CD4-positive, alpha-beta T cell treated with Interleukin-10 for 1 hour (primary cell): ENCODE measurements around the gene DHFR.

Experiments used
- DNase-seq: peaks from one replicate; pipeline ENCODE4 v3.0.0-alpha.2; 2020

The DHFR gene

GRCh38 chr5:80653502-80653901 is 1.3 kb downstream of the DHFR start:
- DNase-seq, result no peak

GRCh38 chr5:80646926-80647325 is 7.9 kb downstream of the DHFR start:
- no peak for DNase-seq

- DNase-seq, result no peak
Measured at GRCh38 chr5:80644900-80645299, 9.9 kb downstream of the DHFR start.

- DNase-seq, result no peak
Measured at GRCh38 chr5:80641353-80641752, 13.4 kb downstream of the DHFR start.

GRCh38 chr5:80634193-80634592 is 20.6 kb downstream of the DHFR start:
- no peak for DNase-seq

GRCh38 chr5:80632700-80633099 is 22.1 kb downstream of the DHFR start:
- DNase-seq, result no peak

- no peak for DNase-seq
Measured at GRCh38 chr5:80631278-80632259, 23.2 kb downstream of the DHFR start.

- DNase-seq, result no peak
Measured at GRCh38 chr5:80629281-80629680, 25.5 kb downstream of the DHFR start.

- no peak for DNase-seq
Measured at GRCh38 chr5:80625230-80625629, 29.6 kb downstream of the DHFR start.

- DNase-seq, result no peak
Measured at GRCh38 chr5:80623999-80624398, 30.8 kb downstream of the DHFR start.

GRCh38 chr5:80622756-80623155 is 32.0 kb downstream of the DHFR start:
- DNase-seq, result no peak

GRCh38 chr5:80620211-80620610 is 34.6 kb downstream of the DHFR start:
- DNase-seq, result no peak

GRCh38 chr5:80619086-80619485 is 35.7 kb downstream of the DHFR start:
- no peak for DNase-seq

GRCh38 chr5:80618438-80618837 is 36.3 kb downstream of the DHFR start:
- no peak for DNase-seq

- no peak for DNase-seq
Measured at GRCh38 chr5:80615266-80615914, 39.4 kb downstream of the DHFR start.

- no peak for DNase-seq
Measured at GRCh38 chr5:80609692-80610091, 45.1 kb downstream of the DHFR start.

- DNase-seq, result no peak
Measured at GRCh38 chr5:80608731-80609130, 46.1 kb downstream of the DHFR start.

GRCh38 chr5:80607832-80608231 is 47.0 kb downstream of the DHFR start:
- no peak for DNase-seq

GRCh38 chr5:80607343-80607742 is 47.4 kb downstream of the DHFR start:
- no peak for DNase-seq

- DNase-seq, result no peak
Measured at GRCh38 chr5:80600943-80601693, 53.7 kb downstream of the DHFR start.

- no peak for DNase-seq
Measured at GRCh38 chr5:80597500-80597899, 57.3 kb downstream of the DHFR start.

GRCh38 chr5:80594810-80595209 is 60.0 kb downstream of the DHFR start:
- no peak for DNase-seq

- no peak for DNase-seq
Measured at GRCh38 chr5:80592761-80593160, 62.0 kb downstream of the DHFR start.

GRCh38 chr5:80592105-80592504 is 62.7 kb downstream of the DHFR start:
- no peak for DNase-seq
